DMS 273 (cell line): Measurements from ENCODE around the gene ETFDH.
"Not testable (repeated sequence)": the region's sequence is repeated elsewhere in the genome, so short reads cannot be mapped to it uniquely, and the experiment has no call there.

Experiments used
- DNase-seq: peaks from one replicate; lab custom pipeline; 2025; ENCODE audit not compliant: unreplicated experiment; lab: John Stamatoyannopoulos, UW

Gene ETFDH

DNA sequence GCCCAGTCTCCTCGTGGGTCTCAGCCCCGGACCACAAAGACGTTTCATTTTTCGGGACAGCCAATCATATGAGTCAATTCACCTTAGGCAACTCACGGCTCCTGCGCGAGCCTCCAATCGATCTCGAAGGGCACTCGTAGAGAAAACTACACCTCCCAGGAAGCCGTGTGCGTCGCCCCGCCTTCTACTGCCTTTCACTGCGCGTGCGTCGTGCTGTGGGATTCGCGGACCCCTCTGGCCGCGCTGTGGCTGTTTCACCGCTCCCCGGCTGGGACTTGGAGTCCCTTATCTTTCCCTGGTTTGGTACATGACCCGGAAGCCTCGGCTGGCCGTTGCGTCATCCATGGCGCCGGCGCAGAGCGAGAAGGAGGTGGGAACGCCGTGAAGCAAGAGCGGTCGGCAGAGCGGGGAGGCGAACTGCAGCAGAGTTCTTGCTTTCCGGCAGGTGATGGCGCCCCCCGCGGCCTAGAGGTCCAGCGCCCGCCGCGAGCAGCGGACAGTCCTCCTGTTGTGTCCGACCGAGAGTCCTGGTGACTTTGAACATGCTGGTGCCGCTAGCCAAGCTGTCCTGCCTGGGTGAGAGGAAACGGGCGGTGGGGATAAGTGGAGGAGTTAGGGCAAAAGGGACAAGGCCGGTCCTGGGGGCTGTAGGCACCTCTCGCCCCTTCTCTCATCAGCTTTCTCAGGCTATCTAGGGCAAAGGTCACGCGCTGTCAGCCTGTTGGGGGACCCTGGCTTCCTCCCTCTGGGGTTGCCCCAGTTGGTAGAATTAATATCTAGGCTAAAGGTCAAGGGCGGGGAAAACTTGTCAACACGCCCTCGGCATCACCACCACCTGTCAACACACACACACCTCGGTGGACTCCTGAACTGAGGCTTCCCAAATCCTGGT is at the start of gene ETFDH:
ETFDH (plus strand) TSS at position 382 of the 892 bp plus-strand sequence; CDS start at position 543, 161 bp downstream.
- DNase-seq: peak; percentile 98

DNA sequence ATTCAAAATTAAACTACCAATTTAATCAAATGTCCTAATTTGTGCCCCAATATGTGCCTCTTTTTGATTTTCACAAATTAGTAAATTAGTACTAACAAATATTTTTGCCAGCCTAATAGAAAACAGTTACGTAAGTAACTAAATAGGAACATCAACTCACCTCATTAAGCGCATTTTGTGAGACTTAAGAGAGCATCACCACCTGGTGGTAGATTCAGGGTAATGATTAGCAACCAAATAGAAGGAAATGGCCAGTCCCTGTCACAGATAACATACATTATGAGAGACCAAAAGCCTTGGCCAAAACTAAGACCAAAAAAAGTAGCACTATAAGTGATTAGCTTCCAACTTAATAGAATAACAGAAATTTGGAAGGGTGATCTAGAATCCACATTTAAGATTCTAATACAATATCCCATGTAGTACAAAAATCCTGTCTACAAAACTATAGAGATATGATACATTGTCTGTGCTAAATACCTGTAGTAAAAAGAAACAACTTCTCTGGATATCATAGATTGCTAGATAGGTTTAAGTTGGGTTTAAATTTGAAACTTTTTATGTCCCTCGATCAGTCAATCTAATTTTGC is 47.1 kb upstream of the ETFDH start:
- DNase-seq: peak; percentile 72

DNA sequence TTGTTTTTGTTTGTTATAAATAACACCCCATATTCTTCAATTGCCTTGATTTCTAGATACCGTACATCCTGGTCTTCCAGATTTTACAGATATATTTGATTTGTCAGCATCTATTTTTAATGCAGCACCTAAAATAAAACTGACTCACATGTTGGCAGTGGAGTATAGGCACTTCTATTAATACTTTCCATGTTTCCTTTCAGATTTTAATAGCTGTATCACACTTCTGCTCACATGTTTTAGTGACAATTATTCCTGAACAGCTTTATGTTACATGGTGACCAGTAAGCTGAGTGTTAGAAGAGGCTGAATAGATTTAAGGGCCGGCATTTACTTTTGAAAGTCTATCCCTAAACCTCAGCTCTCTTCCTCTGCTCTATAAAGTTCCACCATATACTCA is 46.6 kb upstream of the ETFDH start:
- no peak for DNase-seq

DNA sequence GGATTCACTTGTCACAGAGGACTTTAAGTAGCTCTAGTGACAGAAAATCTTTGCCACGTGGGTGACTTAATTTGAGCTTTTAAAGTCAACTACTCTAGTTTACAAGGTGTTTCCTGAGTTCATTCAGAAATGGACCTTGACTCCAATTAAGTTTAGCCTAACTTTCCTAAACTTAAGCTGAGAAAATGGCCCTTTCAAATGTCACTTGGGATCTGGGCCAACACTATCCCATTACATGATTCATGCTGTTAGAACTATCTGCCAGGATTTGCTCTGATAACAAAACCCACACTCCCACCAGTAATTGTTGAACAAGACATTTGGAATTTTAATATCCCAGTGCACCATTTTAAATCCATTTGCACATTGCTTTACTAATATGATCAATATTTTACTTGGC is 41.2 kb upstream of the ETFDH start:
- DNase-seq: peak; percentile 13

DNA sequence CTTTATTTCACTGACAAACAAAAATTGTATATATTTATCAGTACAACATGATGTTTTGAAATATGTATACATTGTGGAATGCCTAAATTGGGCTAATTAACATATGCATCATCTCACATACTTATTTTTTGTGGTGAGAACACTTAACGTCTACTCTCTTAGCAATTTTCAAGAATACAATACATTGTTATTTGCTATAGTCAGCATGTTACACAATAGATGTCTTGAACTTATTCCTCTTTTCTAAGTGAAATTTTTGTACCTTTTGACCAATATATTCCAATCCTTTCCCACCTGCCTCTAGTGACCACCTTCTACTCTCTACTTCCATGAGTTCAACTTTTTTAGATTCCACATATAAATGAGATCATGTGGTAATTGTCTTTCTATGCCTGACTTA is 35.5 kb upstream of the ETFDH start:
- DNase-seq: no peak

DNA sequence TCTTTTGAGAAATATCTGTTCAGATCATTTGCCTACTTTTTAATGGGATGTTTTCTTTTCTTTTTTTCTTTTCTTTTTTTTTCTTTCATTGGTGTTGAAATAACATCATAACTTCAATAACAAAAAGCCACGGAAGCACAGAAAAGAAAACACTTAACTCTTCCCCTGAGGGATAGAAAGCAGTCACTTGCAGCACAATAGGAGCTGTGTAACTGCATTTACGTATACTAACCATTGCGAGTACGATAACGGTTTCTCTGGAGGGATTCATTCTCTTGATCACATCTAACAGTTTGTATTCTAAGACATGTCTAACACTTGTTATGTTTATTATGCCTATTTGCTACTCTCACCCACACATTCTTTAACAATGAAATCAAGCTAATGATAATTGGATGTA is 27.7 kb upstream of the ETFDH start:
- DNase-seq: no peak

DNA sequence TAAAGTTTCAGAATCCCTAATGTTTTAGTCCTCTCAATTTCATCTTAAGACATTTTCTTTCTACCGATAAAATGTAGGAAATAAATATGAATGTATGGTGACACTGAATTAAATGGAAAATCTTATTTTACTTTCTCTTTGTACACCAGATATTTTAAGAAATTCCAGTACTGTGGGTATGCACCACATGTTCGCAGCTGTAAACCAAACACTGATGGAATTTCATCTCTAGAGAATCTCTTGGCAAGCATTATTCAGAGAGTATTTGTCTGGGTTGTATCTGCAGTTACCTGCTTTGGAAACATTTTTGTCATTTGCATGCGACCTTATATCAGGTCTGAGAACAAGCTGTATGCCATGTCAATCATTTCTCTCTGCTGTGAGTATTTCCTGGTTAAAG is 27.3 kb upstream of the ETFDH start:
- no peak for DNase-seq

DNA sequence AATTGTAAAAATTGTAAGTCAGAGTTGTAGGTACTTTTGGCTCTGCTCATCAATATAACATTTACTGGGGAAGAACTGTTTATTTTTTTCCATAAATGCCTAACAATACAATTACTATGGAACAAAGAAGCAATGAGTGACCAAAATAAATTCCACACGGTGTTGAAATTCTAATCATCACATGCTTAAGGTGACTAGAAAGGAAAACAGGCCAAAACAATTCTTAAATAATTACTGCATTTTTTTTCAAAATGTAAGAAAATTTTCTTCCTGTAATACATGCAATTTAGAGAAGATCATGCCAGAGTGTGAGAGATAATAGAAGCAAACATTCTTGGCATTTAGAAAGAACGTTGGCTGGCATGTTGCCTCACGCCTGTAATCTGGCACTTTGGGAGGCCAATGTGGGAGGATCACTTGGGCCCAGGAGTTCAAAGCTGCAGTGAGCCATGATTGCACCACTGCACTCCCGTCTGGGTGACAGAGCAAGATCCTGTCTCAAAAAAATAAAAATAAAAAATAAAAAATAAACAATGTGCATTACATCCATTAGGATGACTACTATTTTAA is 22.9 kb upstream of the ETFDH start:
- no peak for DNase-seq

DNA sequence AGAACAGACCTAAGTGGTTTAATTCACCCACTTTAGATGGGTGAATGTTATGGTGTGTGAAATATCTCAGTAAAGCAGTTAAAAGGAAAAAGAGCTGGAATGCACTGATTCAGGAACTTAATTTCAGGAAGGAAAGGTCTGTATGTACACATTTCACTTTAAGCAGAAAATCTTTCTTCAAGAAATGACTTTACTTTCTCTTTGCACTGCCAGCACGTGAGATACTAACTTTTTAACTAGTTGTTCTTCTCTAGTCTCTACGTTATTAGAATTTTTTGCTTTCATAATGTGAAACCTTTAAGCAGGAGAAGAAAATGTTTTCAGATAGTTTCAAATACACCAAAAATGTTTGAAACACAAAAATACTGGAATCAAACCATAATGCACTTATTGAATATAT is 19.2 kb upstream of the ETFDH start:
- DNase-seq: no peak

DNA sequence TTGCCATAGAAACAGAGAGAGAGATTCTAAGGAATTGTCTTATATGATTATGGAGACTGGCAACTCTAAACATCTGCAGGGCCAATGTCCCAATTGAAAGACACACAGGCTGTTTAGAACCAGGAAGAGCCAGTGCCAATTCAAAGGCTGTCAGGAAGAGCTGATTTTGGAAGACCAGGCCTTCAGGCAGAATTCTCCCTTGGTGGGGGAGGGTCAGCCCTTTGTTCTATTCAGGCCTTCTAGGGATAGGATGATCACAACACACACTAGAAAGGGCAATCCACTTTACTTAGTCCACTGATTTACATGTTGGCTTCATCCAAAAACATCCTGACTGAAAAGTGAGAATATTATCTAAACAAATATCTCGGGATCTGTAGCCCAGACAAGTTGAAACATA is 15.7 kb upstream of the ETFDH start:
- DNase-seq: no peak

DNA sequence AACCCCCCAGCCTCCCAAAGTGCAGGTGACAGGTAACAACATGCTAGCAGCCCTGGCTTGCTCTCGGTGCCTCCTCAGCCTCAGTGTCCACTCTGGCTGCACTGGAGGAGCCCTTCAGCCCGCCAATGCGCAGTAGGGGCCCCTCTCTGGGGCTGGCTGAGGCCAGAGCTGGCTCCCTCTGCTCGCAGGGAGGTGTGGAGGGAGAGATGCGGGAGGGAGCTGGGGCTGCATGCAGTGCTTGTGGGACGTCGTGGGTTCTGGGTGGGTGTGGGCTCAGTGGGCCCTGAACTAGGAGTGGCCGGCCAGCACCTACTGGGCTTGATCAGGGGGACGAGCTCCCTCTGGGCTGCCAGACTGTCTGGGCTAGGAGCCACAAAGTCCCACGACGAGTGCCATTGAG is 14.8 kb upstream of the ETFDH start:
- DNase-seq: no peak

DNA sequence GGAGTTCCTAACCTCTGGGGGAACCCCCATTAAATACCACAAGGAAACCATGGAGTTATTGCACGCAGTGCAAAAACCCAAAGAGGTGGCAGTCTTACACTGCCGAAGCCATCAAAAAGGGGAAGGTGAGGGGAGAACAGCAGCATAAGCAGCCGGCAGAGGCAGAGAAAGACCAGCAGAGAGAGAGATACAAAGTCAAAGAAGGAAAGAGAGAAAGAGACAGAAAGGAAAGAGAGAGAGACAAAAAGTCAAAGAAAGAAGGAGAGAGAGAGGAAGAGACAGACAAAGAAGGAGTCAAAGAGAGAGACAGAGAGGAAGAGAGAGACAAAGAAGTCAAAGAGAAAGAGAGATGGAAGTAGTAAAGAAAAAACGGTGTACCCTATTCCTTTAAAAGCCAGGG is 8.8 kb upstream of the ETFDH start:
- DNase-seq: not testable (repeated sequence)

DNA sequence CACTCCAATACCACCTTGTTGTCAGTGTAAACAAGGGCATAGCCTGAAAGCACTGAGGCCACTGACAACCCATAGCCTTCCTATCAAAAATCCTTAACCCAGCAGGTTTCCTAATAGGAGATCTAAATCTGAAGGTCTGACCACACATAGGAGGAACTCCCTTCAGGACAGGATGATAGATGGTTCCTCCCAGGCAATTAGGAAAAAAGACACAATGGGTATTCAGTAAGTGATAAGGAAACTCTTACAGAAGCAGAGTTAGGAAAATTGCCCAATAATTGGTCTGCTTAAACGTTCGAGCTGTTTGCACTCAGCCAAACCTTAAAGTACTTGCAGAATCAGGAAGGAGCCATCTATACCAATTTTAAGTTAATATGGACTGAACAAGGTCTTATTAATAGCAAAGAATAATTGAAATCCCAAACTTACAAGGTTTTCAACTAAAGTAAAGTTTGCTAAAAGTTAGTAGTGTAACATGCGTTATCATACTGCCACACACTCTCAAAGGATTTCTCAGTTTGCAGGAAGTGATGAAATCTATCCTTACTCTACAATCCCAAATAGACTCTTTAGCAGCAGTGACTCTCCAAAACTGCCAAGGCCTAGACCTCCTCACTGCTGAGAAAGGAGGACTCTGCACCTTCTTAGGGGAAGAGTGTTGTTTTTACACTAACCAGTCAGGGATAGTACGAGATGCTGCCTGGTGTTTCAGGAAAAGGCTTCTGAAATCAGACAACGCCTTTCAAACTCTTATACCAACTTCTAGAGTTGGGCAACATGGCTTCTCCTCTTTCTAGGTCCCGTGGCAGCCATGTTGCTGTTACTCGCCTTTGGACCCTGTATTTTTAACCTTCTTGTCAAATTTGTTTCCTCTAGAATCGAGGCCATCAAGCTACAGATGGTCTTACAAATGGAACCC is 8.1 kb upstream of the ETFDH start:
- not testable (repeated sequence) for DNase-seq

DNA sequence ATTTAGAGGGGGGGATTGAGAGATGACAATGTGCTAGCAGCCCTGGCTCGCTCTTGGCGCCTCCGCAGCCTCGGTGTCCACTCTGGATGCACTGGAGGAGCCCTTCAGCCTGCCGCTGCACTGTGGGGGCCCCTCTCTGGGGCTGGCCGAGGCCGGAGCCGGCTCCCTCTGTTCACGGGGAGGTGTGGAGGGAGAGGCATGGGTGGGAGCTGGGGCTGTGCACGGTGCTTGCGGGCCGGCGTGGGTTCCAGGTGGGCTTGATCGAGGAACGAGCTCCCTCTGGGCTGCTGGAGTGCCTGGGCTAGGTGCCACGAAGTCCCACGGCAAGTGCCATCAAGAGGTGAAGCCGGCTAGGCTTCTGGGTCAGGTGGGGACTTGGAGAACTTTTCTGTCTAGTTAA is 7.3 kb upstream of the ETFDH start:
- DNase-seq: no peak

DNA sequence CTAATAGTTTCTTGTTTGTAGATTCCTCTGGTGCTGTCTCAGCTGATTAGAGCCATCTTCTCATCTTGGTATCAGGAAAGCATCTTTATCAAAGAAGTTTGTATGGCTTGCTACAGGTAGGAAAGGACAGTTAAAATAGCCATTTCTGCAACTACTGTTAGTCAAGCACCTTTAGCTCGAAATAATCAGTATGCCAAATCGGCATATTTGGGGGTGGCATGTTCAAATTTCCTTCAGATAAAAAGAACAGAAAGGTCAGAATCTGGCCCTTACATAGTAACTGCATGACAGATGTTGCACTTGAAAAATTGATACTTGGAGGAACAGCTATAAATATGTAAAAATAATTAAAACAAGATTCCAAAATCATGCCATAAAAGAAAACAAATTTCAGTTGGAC is 5.2 kb upstream of the ETFDH start:
- DNase-seq: no peak

DNA sequence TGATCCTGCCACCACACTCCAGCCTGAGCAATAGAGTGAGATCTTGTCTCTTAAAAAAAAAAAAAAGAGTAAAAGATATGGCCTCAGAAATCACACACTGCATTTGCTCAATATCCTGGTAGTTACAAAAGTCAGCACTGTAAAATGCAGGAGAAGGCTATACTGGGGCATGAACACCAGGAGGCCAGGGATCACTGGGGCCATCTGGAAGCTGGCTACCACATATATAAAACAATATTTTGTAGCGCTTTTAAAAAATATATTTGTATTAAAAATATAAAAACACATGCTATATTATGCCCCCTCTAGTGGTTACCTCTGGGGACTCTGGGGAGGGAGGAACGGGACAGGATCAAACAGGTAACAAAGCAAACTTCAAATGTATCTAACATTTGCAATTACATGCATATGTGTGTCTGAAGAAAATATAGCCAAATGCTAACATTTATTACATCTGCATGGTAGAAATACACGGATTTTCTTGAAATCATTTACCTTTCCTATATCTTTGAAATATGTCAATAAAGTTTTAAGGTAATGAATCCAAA is 4.4 kb upstream of the ETFDH start:
- DNase-seq: peak; percentile 58

DNA sequence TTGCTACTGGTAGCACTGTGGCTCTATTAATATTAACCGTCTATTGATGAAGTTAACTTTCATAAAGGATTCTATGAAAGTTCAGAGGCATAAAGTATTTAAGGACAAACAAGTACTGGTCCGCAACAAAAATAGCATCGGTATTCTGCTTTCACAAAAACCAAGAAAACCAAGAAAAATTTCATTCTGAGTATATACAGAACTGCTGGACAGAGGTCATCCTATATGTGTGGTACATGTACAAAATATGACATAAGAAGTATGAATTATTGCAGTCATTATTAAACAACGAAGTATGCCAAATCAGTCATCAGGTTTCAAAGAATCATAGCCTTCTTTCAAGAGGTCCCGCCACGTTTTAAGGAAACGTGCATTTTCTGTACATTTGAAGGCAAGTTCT is 2.8 kb upstream of the ETFDH start:
- no peak for DNase-seq

DNA sequence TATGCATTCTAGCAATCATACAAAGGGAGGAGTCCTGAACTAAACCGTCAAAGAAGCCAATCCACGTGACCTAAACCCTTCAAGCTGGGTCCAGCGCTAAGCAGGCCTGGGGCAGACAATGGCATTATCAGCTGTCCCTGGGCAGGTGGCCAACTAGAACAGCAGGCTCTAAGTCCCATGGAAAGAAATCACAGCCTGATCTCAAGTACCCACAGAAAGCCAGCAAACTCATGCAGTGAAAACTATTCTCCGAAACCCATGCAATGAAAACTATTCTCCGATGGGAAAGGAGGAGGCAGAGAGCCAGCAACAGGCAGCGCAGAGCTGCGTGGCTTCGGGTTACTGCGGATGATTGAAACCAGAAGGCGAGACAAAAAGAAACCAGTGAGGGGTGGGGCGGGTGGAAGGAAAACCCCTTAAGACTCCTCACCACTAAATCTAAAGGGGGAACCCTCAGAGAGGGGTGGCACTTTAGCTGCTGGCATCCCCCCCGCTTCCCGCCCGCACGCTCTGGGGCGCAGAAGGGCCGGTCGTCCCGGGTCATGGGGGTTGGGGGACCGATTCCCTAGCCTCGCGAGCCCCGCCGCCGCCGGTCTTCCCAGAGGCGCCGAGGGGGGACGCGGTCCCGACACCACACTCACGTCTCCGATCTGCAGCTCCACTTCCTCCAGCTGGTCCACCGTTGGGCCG is 976 bp upstream of the ETFDH start:
- peak; percentile 82 for DNase-seq

DNA sequence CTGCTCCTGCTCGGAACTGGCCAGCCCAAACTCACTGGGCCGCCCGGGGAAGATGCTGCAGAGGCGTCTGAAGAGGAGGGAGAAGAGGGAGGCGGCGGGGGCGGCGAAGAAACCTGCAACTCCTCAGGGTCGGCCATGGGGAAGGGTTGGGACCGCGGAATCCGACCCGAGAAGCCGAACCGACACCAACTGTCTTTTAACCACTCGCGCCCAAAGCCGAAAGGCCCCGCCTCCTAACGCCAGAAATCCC is 506 bp upstream of the ETFDH start, which contains the start of gene C4orf46:
C4orf46 (minus strand) TSS at position 223 of the 250 bp plus-strand sequence; CDS start at position 137, 86 bp downstream.
- DNase-seq: no peak

DNA sequence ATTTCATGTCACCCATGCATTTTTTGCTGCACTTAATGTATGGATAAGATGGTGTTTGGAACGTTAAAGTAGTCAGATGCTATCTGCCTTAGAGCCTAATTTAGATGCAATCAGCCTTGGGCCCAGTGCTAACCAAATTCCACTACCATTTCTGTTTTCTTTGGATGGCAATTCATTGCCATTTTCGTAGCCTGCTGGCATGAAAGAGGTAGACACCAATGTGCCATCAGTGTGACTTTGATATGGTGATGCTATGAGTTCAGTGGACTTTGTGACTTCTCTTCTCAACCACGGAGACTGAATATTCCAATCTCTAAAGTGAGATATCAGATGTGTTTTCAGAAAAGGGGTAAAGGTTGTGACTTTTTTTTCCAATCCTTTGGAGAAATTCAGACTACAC is 1.5 kb downstream of the ETFDH start:
- no peak for DNase-seq

DNA sequence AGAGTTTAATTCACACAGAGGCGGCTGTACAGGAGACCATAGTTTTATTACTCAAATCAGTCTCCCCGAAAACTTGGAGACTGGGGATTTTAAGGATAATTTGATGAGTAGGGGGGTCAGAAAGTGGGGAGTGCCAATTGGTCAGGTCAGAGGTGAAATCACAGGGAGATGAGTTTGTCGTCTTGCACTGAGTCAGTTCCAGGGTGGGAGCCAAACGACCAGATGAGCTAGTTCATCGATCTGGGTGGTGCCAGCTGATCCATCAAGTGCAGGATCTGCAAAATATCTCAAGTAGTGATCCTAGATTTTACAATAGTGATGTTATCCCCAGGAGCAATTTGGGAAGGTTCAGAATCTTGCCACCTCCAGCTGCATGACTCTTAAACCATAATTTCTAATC is 4.0 kb downstream of the ETFDH start:
- DNase-seq: no peak
